Forelimb muscle (tissue), 1 donor: ENCODE data around the gene SLC5A9. TPM values are rescaled to one million over a fixed set of nuclear protein-coding genes. Genes with fewer than 3 reads are reported as not detected.

ENCODE experiments used
- DNase-seq: peaks from one replicate; pipeline ENCODE4 v3.0.0-alpha.2; 2013; ENCODE audit warnings: low read depth
- polyA plus RNA-seq: library from polyadenylated mRNA; unstranded; fragments of 120-200 nt; gene quantifications from one replicate; pipeline ENCODE4 v1.2.1, GENCODE V29; 2013; ENCODE audit not compliant: insufficient read length

The SLC5A9 gene
- polyA plus RNA-seq = 2.0 TPM

- DNase-seq = no peak
Measured at GRCh38 chr1:48222501-48223242, at the start of gene SLC5A9. Gene SLC5A9, plus strand, starts transcription at chr1:48222716. Its CDS starts 21 bp downstream, at chr1:48222737.

- DNase-seq = no peak
Measured at GRCh38 chr1:48175116-48175515, 47.4 kb upstream of the SLC5A9 start.

- DNase-seq = no peak
Measured at GRCh38 chr1:48177257-48177656, 45.3 kb upstream of the SLC5A9 start.

- DNase-seq = no peak
Measured at GRCh38 chr1:48181669-48182367, 40.7 kb upstream of the SLC5A9 start.

- DNase-seq = no peak
Measured at GRCh38 chr1:48182439-48182838, 40.1 kb upstream of the SLC5A9 start.

- no peak for DNase-seq
Measured at GRCh38 chr1:48186306-48186839, 36.1 kb upstream of the SLC5A9 start.

- no peak for DNase-seq
Measured at GRCh38 chr1:48187969-48188563, 34.5 kb upstream of the SLC5A9 start.

- no peak for DNase-seq
Measured at GRCh38 chr1:48190881-48191280, 31.6 kb upstream of the SLC5A9 start.

- no peak for DNase-seq
Measured at GRCh38 chr1:48194801-48195200, 27.7 kb upstream of the SLC5A9 start.

GRCh38 chr1:48196237-48196636, 26.3 kb upstream of the SLC5A9 start:
- DNase-seq = no peak

- DNase-seq = no peak
Measured at GRCh38 chr1:48198970-48199369, 23.5 kb upstream of the SLC5A9 start.

- DNase-seq = no peak
Measured at GRCh38 chr1:48200166-48200900, 22.2 kb upstream of the SLC5A9 start.

- DNase-seq = peak; percentile 41
Measured at GRCh38 chr1:48202030-48202752, 20.3 kb upstream of the SLC5A9 start.

- DNase-seq = no peak
Measured at GRCh38 chr1:48203287-48203900, 19.1 kb upstream of the SLC5A9 start.

GRCh38 chr1:48205522-48205921, 17.0 kb upstream of the SLC5A9 start:
- no peak for DNase-seq

GRCh38 chr1:48206371-48206770, 16.1 kb upstream of the SLC5A9 start:
- DNase-seq = no peak

GRCh38 chr1:48207131-48207530, 15.4 kb upstream of the SLC5A9 start:
- no peak for DNase-seq

GRCh38 chr1:48207536-48208075, 14.9 kb upstream of the SLC5A9 start:
- DNase-seq = no peak

GRCh38 chr1:48208251-48208650, 14.3 kb upstream of the SLC5A9 start:
- DNase-seq = no peak

GRCh38 chr1:48208652-48209051, 13.9 kb upstream of the SLC5A9 start:
- no peak for DNase-seq
